CD4-positive, alpha-beta T cell (primary cell): ENCODE results near the gene PLPP7. TPM values are rescaled to one million over a fixed set of nuclear protein-coding genes. Genes with fewer than 3 reads are reported as not detected.

Source experiments
- ATAC-seq: fragments of 200-7000 bp; cut with Tn5 transposase; one replicate; pipeline ENCODE4 v1.10.0; 2022; ENCODE audit warnings: mild to moderate bottlenecking; ENCODE audit not compliant: poor library complexity
- CTCF ChIA-PET: fragments of 350-600 bp; sonication (Branson Sonifier 250); formaldehyde crosslinking; loops from one replicate; lab custom pipeline; 2021; ENCODE audit warnings: antibody characterized with exemption, inconsistent platforms; lab: Charles Lee
- POLR2A ChIA-PET: fragments of 350-600 bp; sonication (Branson Sonifier 250); formaldehyde crosslinking; loops from one replicate; lab custom pipeline; 2021; ENCODE audit warnings: antibody characterized with exemption, inconsistent platforms; lab: Charles Lee
- DNase-seq, 14 experiments: peaks; one replicate each; pipeline ENCODE4 v3.0.0-alpha.2; 2013 to 2020; ENCODE audit warnings: mixed read lengths in 2 of 14
- H3K27ac ChIP-seq, 2 donors: one replicate each; pipeline versions ENCODE4 v1.5.1 to v1.7.0; 2013; ENCODE audit warnings: low read length in 2 of 2, low read depth in 1 of 2, mild to moderate bottlenecking in 1 of 2
- H3K27me3 ChIP-seq, 2 experiments: 1 replicate in 1 of 2; 2 replicates in 1 of 2; pipeline versions ENCODE4 v1.6.1 to v1.7.0; 2013; ENCODE audit warnings: low read length in 2 of 2, control low read depth in 1 of 2, mild to moderate bottlenecking in 1 of 2, moderate library complexity in 1 of 2; ENCODE audit not compliant: insufficient read depth in 2 of 2, control insufficient read depth in 1 of 2
- H3K36me3 ChIP-seq: one replicate; pipeline ENCODE4 v1.6.1; 2013; ENCODE audit warnings: low read length, control low read depth; ENCODE audit not compliant: insufficient read depth
- H3K4me1 ChIP-seq: one replicate; pipeline ENCODE4 v1.6.1; 2013; ENCODE audit warnings: low read length, control low read depth; ENCODE audit not compliant: insufficient read depth
- H3K4me3 ChIP-seq: one replicate; pipeline ENCODE4 v1.5.1; 2013; ENCODE audit warnings: mild to moderate bottlenecking, low read length, moderate library complexity
- H3K9me3 ChIP-seq, 2 experiments: 1 replicate in 1 of 2; 2 replicates in 1 of 2; pipeline versions ENCODE4 v1.6.1 to v1.7.0; 2013; ENCODE audit warnings: low read length in 2 of 2, mild to moderate bottlenecking in 2 of 2, control low read depth in 1 of 2, moderate library complexity in 1 of 2; ENCODE audit not compliant: control insufficient read depth in 1 of 2, insufficient read depth in 1 of 2
- H3K27ac Mint-ChIP-seq: one replicate; pipeline ENCODE4 v1.8.0; 2020; ENCODE audit warnings: mixed read lengths
- H3K27me3 Mint-ChIP-seq: one replicate; pipeline ENCODE4 v1.8.0; 2021; ENCODE audit warnings: mixed read lengths
- H3K36me3 Mint-ChIP-seq: one replicate; pipeline ENCODE4 v1.8.0; 2021; ENCODE audit warnings: low read depth, mixed read lengths
- H3K4me1 Mint-ChIP-seq: one replicate; pipeline ENCODE4 v1.8.0; 2021; ENCODE audit warnings: low read depth, mixed read lengths
- H3K4me3 Mint-ChIP-seq: one replicate; pipeline ENCODE4 v1.8.0; 2020; ENCODE audit warnings: mild to moderate bottlenecking, mixed read lengths
- H3K9me3 Mint-ChIP-seq: one replicate; pipeline ENCODE4 v1.8.0; 2020; ENCODE audit warnings: mixed read lengths
- intact Hi-C, 2 experiments: fragments of 100-400 bp; cut with DNase I in 1 of 2; cut with micrococcal nuclease in 1 of 2; formaldehyde crosslinking; loops; one replicate each; pipeline versions ENCODE4 v1.15.1 to v1.9.0; 2023 to 2025; cut with DNase I, micrococcal nuclease
- total RNA-seq, 174 experiments: library from RNA in 2 of 174; stranded (reverse) in 2 of 174; gene quantifications; one replicate each; pipeline ENCODE4 v1.2.3 and lab custom pipeline; 2021 to 2026
- TF ChIP-seq, protein P1 (sequence below): fragments of 200-600 bp; IDR thresholded peaks from one replicate; pipeline ENCODE4 v1.8.0; 2022; ENCODE audit warnings: antibody characterized with exemption, mild to moderate bottlenecking

PLPP7 gene
- total RNA-seq, 2 experiments from 2014 or later = 0.22 TPM; not detected in 1

DNA sequence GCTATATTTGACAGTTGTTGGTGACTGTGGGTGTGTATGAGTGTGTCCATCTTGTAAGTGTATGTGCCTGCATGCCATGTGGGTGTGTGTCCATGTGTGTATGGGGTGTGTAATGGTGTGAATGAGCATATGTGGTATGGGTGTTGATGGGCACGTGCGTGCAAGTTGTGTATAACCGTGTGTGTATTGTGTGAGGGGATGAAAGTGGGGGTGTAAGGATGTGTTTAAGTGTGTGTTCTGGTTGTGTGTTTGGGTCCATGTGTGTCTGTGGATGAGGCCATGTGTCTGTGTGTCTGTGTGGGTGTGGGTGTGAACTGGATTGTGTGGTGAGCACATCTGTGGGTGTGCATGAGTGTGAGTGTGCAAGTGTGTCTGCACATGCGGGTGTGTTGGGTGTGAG is 7.3 kb upstream of the PLPP7 start:
- Mint-ChIP-seq H3K4me1 (peaks cover 36% of the 10 kb centered on the region), H3K9me3 (no peaks in the 10 kb centered on the region), H3K36me3 (peaks cover 5% of the 10 kb centered on the region), H3K27ac (no peak overlapping the region), H3K4me3 (peak overlapping the region; percentile 35), H3K27me3 (no peaks in the 10 kb centered on the region)
- Histone ChIP-seq H3K9me3 (no peaks in the 10 kb centered on the region), H3K27me3 (peaks cover 0 to 10% of the 10 kb centered on the region in 2 experiments), H3K27ac (no peak overlapping the region), H3K4me3 (no peak overlapping the region), H3K4me1 (peaks cover 34% of the 10 kb centered on the region), H3K36me3 (no peaks in the 10 kb centered on the region)
- no peak for DNase-seq
- ATAC-seq = no peak
- CTCF ChIA-PET = interaction anchor here (1.4 kb wide), 1 partner anchor 102 kb away, joined by 3 read pairs; no protein-coding TSS in a partner anchor
- POLR2A ChIA-PET = no interaction called here
- intact Hi-C loops = loop anchor here in 1 of 2 experiments (5.0 kb wide), 1 partner anchor 55 kb away; no protein-coding TSS in a partner anchor
- TF ChIP-seq, protein P1, sequence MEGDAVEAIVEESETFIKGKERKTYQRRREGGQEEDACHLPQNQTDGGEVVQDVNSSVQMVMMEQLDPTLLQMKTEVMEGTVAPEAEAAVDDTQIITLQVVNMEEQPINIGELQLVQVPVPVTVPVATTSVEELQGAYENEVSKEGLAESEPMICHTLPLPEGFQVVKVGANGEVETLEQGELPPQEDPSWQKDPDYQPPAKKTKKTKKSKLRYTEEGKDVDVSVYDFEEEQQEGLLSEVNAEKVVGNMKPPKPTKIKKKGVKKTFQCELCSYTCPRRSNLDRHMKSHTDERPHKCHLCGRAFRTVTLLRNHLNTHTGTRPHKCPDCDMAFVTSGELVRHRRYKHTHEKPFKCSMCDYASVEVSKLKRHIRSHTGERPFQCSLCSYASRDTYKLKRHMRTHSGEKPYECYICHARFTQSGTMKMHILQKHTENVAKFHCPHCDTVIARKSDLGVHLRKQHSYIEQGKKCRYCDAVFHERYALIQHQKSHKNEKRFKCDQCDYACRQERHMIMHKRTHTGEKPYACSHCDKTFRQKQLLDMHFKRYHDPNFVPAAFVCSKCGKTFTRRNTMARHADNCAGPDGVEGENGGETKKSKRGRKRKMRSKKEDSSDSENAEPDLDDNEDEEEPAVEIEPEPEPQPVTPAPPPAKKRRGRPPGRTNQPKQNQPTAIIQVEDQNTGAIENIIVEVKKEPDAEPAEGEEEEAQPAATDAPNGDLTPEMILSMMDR = no peak

GRCh38 chr9:131282688-131283422 is 6.7 kb upstream of the PLPP7 start:
- Mint-ChIP-seq H3K27me3 (no peaks in the 10 kb centered on the region), H3K4me1 (peaks cover 36% of the 10 kb centered on the region), H3K36me3 (peaks cover 4% of the 10 kb centered on the region), H3K27ac (no peak overlapping the region), H3K9me3 (no peaks in the 10 kb centered on the region), H3K4me3 (peak overlapping the region; percentile 66)
- H3K27me3 ChIP-seq = peaks cover 0 to 10% of the 10 kb centered on the region in 2 experiments
- H3K4me3 ChIP-seq = no peak overlapping the region
- TF ChIP-seq, protein P1 = no peak
- peak in 3 of 14 experiments; percentile 29 to 45 (median 34) for DNase-seq
- no peak for ATAC-seq
- POLR2A ChIA-PET = interaction anchor here (0.7 to 0.8 kb wide), 3 partner anchors 14 to 986 kb away, joined by 3 to 5 read pairs (median 3); no protein-coding TSS in a partner anchor
- intact Hi-C loops = loop anchor here in 1 of 2 experiments (5.0 kb wide), 1 partner anchor 54 kb away; no protein-coding TSS in a partner anchor
- H3K36me3 ChIP-seq = no peaks in the 10 kb centered on the region
- peaks cover 34% of the 10 kb centered on the region for H3K4me1 ChIP-seq
- CTCF ChIA-PET = no interaction called here
- H3K27ac ChIP-seq = no peak overlapping the region
- no peaks in the 10 kb centered on the region for H3K9me3 ChIP-seq

- Mint-ChIP-seq H3K27ac (no peak overlapping the region), H3K9me3 (no peaks in the 10 kb centered on the region), H3K4me1 (peaks cover 18% of the 10 kb centered on the region), H3K4me3 (no peak overlapping the region), H3K27me3 (no peaks in the 10 kb centered on the region), H3K36me3 (no peaks in the 10 kb centered on the region)
- Histone ChIP-seq H3K27me3 (peaks cover 0 to 10% of the 10 kb centered on the region in 2 experiments), H3K36me3 (no peaks in the 10 kb centered on the region), H3K27ac (no peak overlapping the region), H3K4me3 (no peak overlapping the region), H3K9me3 (no peaks in the 10 kb centered on the region), H3K4me1 (peaks cover 15% of the 10 kb centered on the region)
- ChIA-PET CTCF (no interaction called here), POLR2A (interaction anchor here (0.5 to 0.6 kb wide), 2 partner anchors 76 to 285 kb away, joined by 3 read pairs; no protein-coding TSS in a partner anchor)
- intact Hi-C loops = loop anchor here in 1 of 2 experiments (5.0 kb wide), 1 partner anchor 52 kb away; no protein-coding TSS in a partner anchor
- peak in 1 of 14 experiments; percentile 22 for DNase-seq
- no peak for ATAC-seq
- TF ChIP-seq, protein P1 = no peak
Observed at GRCh38 chr9:131284856-131285255, 4.7 kb upstream of the PLPP7 start.
